Measurements from ENCODE around the gene PRR23E. TPM values are rescaled to one million over a fixed set of nuclear protein-coding genes. Genes with fewer than 3 reads are reported as not detected.

PRR23E gene
- total RNA-seq, 1 donor from 2014 or later, result not detected

DNA sequence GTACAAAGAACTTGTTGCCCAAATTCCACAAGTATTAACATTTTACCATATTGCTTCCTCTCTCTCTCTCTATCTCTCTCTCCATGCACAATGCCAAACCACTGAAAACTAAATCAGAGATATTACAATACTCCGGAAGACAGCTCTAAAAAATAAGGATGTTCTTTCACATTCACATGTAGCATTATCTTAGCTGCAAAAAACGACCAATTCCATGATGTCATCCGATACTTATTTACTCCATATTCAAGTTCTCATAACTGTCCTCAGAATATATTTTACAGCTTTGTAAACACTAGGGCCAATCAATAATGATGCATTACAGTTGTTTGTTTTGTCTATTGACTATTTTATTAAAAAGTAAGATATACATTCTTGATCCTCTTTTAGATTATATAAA is 7.7 kb upstream of the PRR23E start:
- no peak for DNase-seq

DNA sequence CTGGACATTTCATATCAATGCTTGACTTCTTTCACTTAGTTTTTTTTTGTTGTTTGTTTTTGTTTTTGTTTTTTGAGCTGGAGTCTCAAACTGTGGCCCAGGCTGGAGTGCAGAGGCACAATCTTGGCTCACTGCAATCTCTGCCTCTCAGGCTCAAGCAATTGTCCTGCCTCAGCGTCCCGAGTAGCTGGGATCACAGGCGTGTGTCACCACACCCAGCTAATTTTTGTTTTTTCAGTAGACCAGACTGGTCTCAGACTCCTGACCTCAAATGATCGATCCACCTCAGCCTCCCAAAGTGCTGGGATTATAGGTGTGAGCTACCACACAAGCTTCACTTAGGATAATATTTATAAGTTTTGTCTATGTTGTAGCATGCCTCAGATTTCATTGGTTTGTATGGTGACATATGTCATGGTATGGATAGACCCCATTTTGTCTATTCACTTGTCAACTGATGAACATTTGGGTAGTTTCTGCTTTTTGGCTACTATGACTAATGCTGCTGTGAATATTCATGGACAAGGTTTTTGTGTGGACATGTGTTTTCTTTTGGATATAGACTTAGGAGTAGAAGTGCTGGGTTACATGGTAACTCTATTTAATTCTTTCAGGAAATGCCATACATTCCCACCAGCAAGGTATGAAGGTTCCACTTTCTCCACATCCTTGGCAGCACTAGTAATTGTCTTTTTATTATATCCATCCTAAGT is 6.8 kb upstream of the PRR23E start:
- DNase-seq, result no peak

DNA sequence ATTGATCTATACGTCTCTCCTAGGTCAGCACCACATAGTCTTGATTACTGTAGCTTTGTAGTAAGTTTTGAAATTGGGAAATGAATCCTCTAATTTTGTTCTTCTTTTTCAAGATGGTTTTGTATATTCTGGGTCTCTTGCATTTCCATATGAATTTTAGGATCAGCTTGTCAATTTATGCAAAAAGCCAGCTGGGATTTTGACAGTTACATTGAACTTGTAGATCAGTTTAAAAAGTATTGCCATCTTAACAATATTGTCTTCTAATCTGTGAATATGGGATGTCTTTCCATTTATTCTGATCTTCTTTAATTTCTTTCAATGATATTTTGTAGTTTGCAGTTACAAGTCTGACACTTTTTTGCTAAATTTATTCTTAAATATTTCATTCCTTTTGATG is 5.6 kb upstream of the PRR23E start:
- no peak for DNase-seq

DNA sequence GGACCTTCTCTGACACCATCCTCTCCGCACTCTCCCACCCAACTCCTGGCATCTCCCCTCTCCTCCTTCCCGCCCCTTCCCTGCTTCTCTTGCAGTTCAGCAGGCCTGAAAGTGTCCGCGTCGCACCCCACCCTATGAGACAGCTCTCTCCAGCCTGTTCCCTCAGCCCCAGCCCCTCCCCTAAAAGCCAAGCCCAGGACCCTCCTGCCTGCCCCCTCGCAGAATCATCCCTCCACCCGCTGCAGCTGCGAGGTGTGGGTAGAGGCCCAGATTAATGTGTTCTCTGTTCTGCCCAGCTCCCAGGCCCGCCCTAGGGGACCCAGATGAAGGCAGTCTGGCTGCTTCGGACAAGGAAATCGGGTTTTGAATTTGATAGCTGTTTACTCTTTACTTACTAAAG is 410 bp downstream of the PRR23E start:
- DNase-seq, result no peak

DNA sequence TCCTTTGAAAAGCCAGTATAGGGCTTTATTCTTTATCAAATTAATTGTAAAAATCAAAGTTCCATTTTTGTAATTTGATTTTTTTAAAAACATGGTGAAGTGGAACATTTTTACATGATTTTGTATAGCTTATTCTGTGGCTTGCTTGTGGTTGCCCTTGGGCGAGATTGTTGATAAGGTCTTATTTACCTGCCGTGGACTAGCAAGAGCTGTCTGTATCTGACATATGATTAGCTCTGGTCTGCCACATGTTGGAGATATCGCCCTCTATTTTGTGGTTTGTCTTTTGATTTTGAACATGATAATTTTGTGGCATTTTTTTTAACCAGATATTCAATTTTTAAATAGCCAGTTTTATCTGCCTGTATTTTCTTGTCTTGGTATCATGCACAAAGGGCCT is 844 bp downstream of the PRR23E start:
- DNase-seq, result no peak

DNA sequence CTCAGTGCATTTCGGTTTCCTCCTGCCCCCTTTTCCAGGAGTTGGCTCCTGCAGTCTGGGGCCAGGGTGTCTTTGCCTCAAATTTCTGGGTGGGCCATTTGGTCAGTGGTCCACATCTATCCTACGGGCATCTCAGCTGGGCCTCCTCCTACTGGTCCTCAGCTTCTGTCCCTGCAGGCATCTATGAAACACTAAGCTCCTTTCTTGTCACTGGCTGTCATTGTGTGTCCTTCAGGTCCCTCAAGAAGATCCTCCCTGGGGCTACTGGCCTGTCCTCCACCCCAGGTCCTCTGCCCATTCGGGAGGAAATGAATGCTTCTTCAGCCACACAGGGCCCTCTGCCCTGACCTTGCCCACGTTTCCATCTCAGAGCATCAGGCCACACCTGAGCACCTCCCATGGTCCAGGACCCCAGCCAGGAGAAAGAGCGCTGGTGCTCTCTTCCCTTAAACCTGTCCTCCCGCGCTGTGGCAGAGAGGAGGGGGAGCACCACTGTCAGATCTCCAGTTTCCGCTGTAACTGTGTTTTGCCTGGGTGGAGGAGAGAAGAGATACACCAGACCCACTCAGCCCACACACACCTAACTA is 1.8 kb downstream of the PRR23E start:
- no peak for DNase-seq

DNA sequence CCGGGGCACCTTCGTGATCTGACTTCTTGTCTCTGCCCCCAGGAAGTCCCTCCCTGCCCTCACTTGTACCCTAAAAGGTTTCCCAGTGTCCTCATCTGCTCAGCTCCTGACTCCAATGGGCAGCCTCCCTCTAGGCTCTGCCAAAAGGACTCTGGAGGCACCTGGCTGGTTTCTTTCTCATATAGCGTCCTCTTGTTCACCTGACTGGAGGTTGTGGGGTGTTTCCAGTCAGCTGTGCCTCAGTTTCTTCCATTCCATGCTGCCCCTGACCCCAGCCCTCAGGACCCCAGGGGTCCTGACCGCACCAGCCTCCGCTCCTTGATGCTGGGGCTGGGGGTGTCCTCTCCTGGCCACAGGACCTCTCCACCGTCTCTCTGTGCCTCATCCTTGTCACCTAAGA is 2.5 kb downstream of the PRR23E start:
- DNase-seq, result no peak

DNA sequence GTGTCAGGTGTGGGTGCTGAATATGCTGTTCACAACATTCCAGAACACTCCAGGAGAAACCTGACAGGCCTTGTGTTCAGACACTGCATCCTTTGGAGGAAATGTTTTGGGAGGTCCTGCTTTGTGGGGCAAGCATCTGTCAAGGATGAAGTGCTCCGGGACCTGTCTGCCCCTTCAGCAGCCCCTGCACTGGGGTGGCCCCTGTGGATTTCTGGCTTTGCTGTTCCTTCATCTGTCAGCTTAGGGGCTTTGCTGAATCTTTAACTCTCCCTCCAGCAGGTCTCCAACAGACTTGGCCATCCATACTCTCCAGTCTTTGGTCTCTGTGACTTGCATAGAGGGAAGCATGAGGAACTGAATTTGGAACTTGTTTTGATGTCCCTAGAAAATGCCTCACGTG is 3.1 kb downstream of the PRR23E start:
- DNase-seq, result no peak

DNA sequence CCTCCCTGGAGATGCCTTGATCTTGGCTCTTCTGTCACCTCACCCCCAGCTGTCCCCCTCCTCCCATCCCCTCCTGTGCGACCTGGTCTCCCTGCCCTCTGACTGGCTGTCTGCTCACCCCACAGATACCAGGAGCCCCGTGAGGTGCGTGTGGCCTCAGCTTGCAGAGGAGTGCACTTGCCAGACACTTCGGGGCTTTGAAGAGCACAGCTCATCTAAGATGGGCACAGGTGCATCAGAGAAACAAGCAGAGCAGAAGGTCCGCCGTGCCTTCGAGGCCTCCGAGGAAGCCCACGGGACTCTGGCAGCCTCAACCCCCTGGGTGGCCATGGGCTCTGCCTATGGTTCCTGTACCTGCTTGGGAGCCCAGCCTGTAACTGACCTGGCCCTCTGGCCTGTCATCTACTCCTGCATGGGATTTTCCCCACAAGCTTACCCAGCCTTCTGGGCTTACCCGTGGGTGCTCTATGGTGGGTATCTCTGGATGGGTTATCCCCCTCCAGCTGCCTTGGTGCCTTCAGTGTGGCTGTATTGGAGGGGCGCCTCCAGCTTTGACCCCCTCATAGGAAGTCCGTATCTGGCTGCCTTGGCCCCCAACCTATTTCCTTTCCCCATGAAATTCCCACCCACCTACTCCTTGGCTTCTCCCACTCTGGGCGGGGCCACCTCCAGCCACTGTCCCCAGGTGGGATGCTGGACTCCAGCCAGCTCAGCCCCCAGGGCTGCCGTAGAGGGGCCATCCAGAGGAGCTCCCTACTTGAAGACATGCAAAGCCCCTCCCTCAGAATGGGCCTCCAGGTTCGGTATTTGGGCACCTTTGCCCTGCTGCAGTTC is 3.8 kb downstream of the PRR23E start:
- DNase-seq, result no peak

DNA sequence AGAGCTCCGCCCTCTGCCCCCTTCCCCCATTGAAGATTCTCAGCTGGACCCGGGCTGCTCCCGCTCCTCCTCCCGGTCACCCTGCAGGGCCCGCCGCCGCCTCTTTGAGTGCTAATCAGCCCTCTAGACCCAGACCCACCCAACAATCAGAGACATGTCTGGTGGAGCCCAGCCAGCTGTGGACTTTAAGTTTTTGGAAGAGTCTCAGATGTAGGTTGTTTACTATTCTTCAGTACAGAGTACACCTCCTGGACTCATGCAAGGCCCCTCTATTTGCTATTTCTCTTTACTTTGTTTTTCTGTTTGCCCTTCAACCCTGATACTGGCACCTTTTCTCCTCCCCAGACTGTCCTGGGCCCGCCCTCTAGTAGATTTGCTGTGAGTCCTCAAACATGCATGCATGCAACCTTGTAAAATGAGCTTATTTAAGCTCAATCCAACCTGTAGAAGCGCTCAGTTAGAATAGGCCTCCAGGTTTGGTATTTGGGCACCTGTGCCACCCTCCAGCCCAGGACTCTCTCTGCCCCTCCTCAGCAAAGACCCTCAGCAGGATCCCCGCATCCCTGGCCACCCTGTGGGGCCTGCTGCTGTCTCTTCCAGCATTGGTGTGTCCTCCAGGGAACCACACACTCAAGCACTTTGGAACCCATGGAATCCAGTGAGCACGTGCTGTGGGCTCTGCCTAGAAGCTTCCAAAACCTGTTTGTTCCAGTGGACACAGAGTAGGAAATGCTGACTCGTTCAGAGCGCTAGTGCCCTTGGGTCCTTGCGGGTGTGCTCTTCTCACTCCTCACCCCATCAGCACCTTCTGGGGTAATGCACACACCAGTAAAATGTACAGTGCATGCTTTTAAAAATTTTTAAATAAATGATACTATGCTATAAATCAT is 4.6 kb downstream of the PRR23E start:
- DNase-seq, result no peak

DNA sequence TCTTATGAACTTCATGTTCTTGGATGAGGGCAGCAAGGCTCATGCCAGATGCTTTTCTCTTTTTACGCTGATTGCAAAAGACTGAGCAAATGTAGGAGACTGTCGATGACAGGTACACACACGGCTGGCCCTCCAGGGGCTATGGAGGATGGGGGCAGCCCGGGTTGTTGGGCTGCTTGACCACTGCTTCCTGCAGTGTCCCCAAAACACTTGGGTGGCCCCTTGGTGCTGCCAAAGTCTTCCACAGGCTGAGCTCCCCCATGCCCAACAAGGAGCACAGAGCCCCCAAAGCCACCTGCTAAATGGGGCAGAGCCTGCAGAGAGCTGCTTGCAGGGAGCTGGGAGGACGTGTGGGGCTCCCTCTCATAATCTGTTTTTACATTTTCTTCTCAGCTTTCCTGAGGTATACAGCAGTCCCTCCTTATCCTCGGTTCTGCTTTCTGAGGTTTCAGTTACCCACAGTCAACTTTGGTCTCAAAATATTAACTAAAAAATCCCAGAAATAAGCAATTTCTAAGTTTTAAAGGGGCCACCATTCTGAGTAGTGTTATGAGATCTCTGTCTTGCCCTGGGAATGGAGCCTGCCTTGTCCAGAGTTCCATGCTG is 7.3 kb downstream of the PRR23E start:
- DNase-seq, result no peak

DNA sequence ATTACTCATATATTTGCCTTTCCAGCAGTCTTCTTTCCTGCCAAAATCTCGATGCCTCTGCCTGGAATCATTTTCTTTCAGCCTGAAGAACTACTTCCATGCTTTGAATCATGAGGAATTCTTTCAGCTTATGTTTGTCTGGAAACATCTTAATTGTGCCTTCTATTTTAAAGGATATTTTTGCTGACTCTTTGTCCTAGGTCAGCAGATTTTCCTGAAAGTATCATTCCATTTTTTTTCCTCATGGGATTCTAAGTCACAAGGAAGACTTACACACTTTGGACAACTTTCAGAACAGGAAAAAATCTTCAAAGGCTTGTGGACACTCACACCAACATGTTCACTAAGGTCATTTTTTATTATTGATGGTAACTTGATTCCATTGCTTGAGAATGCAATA is 10.1 kb downstream of the PRR23E start:
- DNase-seq, result no peak

DNA sequence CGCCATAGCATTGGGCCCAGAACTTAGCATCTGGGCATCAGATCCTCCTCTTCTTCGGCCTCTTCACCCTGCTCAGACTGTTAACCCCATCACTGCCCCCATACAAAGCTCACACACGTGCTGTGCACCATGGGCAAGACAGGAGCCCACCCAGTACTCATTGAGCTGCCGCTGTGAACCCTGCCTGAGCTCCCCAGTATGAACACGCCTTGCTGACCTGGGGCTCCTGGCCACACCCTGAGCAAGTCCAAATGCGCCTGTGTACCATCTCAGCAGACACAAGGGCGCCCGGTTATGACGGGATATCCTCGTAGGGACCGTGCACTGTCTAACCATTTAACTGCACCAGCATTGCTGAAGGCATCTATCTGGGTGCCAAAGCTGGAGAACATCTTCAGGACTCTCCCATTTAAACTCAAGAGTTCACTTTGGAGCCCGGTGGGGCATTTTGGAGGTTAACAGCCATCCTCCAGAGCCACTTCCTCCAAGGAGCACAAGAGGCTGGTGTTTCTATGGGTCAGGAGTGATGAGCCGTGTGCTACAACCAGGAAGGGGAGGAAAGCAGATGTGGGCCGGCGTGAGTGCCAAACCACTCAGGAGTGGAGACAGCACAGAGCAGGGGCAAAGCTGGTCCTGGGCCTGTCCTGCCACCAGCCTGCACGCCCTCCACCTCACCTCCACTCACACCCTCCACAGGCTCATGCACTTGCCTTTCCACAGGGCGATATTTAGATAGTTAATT is 12.1 kb downstream of the PRR23E start:
- DNase-seq, result no peak

DNA sequence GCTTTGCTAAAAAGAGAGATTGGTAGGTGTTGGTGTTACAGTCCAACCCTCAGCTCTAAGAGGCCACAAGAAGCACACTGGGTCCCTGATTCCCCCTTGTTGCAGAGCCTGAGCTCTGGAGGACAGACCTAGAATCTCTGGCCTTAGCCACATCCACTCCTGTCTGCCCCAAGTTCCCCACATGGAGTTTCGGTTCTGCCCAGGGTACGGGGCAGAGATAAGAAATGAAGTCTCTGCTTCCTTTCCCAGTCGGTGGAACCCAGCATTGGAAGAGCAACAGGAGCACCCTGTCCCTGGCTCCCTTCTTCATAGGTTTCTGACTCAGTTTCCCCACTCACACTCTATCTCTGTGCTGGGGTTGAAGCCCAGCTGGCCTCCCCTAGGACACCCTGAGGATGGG is 13.2 kb downstream of the PRR23E start:
- no peak for DNase-seq

DNA sequence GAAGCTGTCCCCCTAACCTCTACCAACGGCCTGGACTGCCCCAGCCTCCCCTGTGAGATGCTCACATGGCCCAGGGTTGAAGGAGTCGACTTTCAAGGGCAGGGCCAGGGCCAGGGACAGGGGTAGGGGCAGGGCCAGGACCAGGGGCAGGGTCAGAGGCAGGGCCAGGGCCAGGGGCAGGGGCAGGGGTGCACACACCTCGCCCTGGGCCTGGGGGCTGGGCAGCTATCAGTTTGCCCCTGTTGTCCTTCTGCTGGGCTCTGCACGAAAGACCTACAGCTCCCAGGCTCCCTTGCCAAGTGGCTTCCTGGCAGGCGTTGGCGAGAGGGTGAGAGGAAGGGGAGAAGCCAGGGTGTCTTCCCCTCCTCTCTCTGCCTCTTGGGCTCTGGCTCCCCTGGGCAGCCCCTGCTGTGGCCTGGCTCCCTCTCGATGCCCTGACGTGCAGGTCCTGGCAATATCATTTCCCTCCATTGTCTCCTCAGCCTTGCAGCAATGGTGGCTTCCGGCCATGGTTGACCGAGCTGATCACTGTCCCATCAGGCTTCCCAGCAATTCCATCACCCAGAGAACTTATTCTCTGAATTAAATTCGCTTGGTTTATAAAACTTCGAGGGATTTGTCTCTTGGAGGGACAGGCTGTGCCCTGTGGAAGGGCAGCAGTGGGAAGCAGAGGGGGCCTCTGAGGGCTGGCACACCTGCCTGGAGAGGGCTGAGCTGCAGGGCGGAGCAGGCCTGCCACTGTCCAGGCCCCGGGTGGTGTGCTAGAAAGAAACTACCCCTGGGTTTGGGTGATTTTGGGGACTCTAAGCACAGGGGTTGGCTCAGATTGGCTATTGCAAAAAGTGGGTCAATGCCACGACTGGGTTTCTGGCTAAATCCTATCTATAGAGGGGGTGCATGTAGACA is 13.9 kb downstream of the PRR23E start:
- no peak for DNase-seq

DNA sequence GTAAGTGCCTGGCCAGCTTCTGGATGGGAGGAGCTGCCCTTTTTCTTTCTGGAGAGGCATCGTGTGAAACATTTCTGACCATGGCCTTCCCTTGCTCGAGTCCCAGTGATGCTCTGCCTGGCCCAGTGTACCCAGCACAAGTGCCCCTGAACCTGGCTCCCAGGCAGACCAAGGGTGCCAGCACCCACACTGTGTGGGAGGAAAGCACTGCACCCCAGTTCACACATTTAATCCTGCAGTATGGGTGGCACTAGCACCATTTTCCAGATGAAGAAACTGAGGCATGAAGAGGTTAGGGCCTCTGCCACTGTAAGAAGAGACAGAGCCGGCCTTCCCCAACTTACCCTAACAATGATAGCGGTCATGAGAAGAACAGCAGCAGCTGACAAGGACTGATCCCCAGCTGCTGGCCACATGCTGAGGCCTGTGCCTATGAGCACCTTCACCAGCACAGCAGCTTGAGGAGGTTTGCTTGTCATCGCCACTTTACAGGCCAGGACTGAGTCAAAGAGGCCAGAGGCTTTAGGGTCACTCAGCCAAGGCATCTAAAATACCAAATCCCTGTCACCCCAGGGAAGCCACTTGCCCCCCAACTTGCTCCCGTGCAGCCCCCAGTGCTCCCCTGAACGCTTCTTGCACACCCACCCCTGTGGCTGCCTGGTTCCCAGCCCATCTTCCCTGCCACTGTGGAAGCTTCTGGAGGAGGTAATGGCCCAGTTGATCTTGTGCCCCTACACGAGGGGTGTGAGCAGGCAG is 15.0 kb downstream of the PRR23E start:
- DNase-seq, result no peak

DNA sequence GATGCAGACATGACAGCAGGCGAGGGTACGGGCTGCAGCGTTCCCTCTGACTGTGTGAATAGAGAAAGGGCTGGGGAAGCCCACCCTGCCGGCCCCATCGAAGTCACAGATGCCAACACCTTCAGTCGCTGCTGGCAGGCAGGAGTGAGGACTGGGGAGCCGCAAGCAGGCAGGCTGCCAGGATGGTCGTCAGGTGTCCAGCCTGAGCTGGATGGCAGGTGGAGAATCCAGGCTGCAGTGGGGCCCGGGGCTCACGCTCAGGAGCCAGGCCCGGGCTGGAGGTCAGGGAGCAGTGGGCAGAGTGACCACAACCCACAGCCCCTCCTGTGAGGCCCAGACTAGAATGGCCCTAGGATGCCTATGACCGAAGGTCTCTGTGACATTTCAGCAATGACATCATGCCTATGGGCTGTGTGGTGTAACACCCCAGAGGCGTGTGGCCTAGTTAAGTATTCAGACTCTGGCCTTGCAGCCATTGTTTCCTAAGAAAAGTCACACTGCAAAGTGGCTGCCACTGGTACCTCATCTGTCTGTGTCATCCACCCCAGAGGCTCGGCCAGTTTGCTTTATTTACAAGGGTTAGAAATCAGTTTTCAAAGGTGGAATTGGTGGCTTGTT is 15.7 kb downstream of the PRR23E start:
- no peak for DNase-seq

DNA sequence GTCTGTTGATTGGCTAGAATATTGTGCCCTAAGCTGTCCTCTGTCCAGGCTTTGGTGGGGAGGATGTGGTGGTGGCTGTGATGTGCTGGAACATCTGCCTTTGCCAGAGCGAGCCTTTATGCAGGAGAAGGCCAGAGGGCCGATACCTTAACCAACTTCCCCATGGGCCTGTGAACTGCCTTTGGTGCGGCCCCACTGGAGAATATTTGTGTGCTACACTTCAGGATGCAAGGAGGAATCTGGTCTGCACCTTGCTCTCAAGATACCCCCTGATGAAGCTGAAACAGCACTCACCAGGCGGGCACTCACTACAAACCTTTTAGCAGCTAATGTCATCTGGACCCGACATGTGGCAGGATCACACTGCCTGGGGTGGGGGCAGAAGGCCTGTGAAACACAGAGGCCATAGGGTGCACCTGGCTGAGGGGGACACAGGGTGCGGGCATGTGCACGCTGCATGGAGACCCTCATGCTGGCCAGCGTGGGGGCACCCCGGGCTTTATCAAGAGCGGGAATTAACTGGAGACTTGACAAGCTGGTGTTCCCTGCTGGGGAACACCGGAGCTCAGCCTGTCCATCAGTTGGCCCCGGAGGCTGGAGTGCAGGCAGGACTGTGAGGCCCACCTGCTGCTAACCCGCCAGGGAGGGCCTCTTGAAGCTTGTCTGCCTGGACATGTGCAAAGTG is 16.4 kb downstream of the PRR23E start:
- no peak for DNase-seq

Data from occipital lobe (tissue), 2 donors.